Peyer's patch (tissue), 4 donors: Measurements from ENCODE around the gene NOA1. TPM values are rescaled to one million over a fixed set of nuclear protein-coding genes. Genes with fewer than 3 reads are reported as not detected.
A peak's percentile ranks its signal among the peaks of the same experiment; 100 is the strongest.

Experiments used
- DNase-seq, 3 donors: peaks; one replicate each; pipeline ENCODE4 v3.0.0-alpha.2; 2017 to 2019
- H3K27ac ChIP-seq, 4 donors: fragments of 200-600 bp; sonication (generic); one replicate each; pipeline ENCODE4 v1.5.1; 2016 to 2019
- H3K27me3 ChIP-seq, 2 donors: fragments of 200-600 bp; sonication (generic); one replicate each; pipeline ENCODE4 v1.5.1; 2019
- H3K36me3 ChIP-seq, 3 donors: fragments of 200-600 bp; sonication (generic); one replicate each; pipeline ENCODE4 v1.5.1; 2016 to 2019
- H3K4me1 ChIP-seq, 4 donors: fragments of 200-600 bp; sonication (generic); one replicate each; pipeline ENCODE4 v1.5.1; 2016 to 2019
- H3K4me3 ChIP-seq, 4 donors: fragments of 200-600 bp; sonication (generic); 1 replicate in 3 of 4; 2 replicates in 1 of 4; pipeline ENCODE4 v1.5.1; 2016 to 2019; ENCODE audit warnings: mild to moderate bottlenecking in 1 of 4
- H3K9me3 ChIP-seq, 4 donors: fragments of 200-600 bp; sonication (generic); one replicate each; pipeline ENCODE4 v1.5.1; 2016 to 2019; ENCODE audit warnings: mild to moderate bottlenecking in 1 of 4
- POLR2A ChIP-seq, 2 donors: fragments of 450-650 bp; IDR thresholded peaks; one replicate each; pipeline ENCODE4 v1.5.1; 2017; ENCODE audit warnings: antibody characterized with exemption in 2 of 2, mild to moderate bottlenecking in 2 of 2, moderate library complexity in 2 of 2
- total RNA-seq, 4 donors: library from RNA; depleted of rRNA; stranded (reverse); fragments of >200 nt; gene quantifications; one replicate each; pipeline ENCODE4 v1.1.0, GENCODE V29; 2016
- TF ChIP-seq, protein P1 (sequence below), 6 experiments: fragments of 450-650 bp in 4 of 6; fragments of 200-600 bp in 2 of 6; sonication (generic) in 1 of 6; IDR thresholded peaks; one replicate each; pipeline ENCODE4 v1.5.1; 2017 to 2019; ENCODE audit warnings: antibody characterized with exemption in 6 of 6, mild to moderate bottlenecking in 3 of 6, moderate library complexity in 1 of 6

NOA1 gene
- total RNA-seq, 4 donors from 2014 or later, result 12.4 to 32.6 (median 26.1) TPM

DNA sequence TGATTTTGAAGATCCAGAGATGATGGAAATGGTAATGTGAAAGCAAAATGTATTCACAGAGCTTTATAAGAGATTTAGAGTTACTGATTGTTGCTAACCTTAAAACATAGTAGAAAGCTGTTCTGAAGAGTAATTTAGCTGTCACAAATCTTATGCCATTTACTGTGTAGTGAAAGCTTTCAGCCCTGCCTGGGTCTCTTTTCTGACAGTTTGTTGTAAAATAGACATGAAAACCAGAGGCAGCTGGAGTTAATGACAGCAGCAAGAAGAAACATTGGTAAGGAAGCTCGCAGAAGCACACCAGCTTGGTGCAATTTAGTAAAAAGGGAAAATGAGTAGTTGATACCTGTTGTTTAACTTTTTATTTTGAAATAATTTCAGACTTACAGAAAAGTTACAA, 22.3 kb upstream of the NOA1 start:
- no peaks in the 10 kb centered on the region for H3K4me1 ChIP-seq
- H3K4me3 ChIP-seq, result no peak overlapping the region
- no peak for DNase-seq
- H3K27me3 ChIP-seq, result no peaks in the 10 kb centered on the region
- peaks cover 0 to 83% (median 0%) of the 10 kb centered on the region in 3 donors for H3K36me3 ChIP-seq
- H3K9me3 ChIP-seq, result no peaks in the 10 kb centered on the region
- TF ChIP-seq, protein P1, sequence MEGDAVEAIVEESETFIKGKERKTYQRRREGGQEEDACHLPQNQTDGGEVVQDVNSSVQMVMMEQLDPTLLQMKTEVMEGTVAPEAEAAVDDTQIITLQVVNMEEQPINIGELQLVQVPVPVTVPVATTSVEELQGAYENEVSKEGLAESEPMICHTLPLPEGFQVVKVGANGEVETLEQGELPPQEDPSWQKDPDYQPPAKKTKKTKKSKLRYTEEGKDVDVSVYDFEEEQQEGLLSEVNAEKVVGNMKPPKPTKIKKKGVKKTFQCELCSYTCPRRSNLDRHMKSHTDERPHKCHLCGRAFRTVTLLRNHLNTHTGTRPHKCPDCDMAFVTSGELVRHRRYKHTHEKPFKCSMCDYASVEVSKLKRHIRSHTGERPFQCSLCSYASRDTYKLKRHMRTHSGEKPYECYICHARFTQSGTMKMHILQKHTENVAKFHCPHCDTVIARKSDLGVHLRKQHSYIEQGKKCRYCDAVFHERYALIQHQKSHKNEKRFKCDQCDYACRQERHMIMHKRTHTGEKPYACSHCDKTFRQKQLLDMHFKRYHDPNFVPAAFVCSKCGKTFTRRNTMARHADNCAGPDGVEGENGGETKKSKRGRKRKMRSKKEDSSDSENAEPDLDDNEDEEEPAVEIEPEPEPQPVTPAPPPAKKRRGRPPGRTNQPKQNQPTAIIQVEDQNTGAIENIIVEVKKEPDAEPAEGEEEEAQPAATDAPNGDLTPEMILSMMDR (IDR thresholded peaks at IDR 0.05), result no peak
- no peak for TF ChIP-seq POLR2A (IDR thresholded peaks at IDR 0.05)
- H3K27ac ChIP-seq, result no peak overlapping the region

DNA sequence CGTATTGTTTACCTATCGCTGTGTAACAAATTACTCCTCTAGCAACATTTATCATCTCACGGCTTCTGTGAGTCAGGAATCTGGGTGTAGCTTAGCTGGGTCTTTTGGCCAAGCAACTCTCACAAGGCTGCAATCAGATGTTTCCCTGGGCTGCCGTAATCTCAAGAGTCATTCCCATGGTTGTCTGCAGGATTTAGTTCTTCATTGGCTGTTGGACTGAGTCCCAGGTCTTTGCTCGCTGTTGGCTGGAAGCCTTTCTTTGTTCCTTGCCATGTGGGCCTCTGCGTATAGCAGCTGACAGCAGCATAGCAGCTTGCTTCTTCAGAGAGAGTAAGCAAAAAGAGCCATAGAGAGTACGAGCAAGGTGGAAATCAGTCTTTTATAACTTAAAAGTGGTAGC, 18.1 kb upstream of the NOA1 start:
- no peaks in the 10 kb centered on the region for H3K4me1 ChIP-seq
- no peak for DNase-seq
- H3K4me3 ChIP-seq, result no peak overlapping the region
- no peaks in the 10 kb centered on the region for H3K9me3 ChIP-seq
- no peaks in the 10 kb centered on the region for H3K27me3 ChIP-seq
- peak overlapping the region in 1 of 4 donors; percentile 9 for H3K27ac ChIP-seq
- H3K36me3 ChIP-seq, result peaks cover 0 to 89% (median 0%) of the 10 kb centered on the region in 3 donors
- TF ChIP-seq, protein P1 (IDR thresholded peaks at IDR 0.05), result no peak
- no peak for TF ChIP-seq POLR2A (IDR thresholded peaks at IDR 0.05)

DNA sequence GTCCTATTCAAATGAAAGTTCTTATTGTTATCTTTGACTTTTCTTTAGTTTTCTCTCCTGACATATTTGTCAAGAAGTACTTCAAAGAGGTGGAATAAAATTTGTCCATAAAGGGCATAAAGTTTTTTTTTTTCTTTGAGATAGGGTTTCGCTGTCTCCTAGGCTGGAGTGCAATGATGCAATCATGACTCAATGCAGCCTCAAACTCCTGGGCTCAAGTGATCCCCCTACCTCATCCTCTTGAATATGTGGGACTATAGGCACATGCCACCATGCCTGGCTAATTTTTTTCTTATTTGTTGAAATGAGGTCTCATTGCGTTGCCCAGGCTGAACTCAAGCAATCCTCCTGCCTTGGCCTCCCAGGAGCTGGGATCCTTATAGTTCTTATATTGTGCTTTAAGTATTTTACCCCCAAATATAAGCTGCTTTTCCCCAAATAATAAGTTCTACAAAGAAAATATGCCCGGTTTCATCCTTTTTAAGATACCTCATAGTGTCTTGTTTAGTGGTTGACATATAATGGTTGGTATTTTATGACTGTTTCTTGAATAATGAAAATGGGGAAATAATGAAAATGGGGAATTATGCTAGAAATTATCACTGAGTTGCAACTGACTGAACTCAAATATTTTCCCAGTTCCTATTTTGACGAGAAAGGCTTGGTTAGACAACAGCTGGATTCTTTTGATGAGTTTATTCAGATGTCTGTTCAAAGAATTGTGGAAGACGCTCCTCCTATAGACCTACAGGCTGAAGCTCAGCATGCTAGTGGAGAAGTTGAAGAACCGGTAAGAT, 12.9 kb upstream of the NOA1 start:
- no peaks in the 10 kb centered on the region for H3K9me3 ChIP-seq
- DNase-seq, result no peak
- H3K4me3 ChIP-seq, result no peak overlapping the region
- no peak overlapping the region for H3K27ac ChIP-seq
- H3K4me1 ChIP-seq, result no peaks in the 10 kb centered on the region
- H3K27me3 ChIP-seq, result no peaks in the 10 kb centered on the region
- peaks cover 0 to 88% (median 0%) of the 10 kb centered on the region in 3 donors for H3K36me3 ChIP-seq
- TF ChIP-seq POLR2A (IDR thresholded peaks at IDR 0.05), result no peak
- TF ChIP-seq, protein P1 (IDR thresholded peaks at IDR 0.05), result no peak

DNA sequence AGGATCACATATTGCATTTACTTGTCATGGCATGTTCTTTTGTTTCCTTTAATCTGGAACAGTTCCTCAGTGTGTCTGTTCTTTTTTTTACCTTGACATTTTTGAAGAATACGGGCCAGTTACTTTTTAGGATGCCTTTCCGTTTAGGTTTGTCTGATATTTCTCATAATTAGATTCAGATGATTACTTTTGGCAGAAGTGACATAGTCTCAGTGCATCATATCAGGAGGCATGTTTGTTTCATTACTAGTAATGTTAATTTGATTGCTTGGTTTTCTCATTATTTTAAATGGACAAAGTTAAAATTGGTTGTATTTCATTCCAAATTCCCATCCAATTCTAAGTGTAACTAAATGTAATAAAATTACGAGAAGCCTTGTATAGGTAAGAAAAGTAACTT, 9.5 kb upstream of the NOA1 start:
- no peak for DNase-seq
- Histone ChIP-seq H3K36me3 (peaks cover 0 to 63% (median 0%) of the 10 kb centered on the region in 3 donors), H3K27me3 (no peaks in the 10 kb centered on the region), H3K27ac (no peak overlapping the region), H3K4me3 (no peak overlapping the region), H3K9me3 (no peaks in the 10 kb centered on the region), H3K4me1 (no peaks in the 10 kb centered on the region)
- TF ChIP-seq POLR2A (IDR thresholded peaks at IDR 0.05), result no peak
- TF ChIP-seq, protein P1 (IDR thresholded peaks at IDR 0.05), result no peak

DNA sequence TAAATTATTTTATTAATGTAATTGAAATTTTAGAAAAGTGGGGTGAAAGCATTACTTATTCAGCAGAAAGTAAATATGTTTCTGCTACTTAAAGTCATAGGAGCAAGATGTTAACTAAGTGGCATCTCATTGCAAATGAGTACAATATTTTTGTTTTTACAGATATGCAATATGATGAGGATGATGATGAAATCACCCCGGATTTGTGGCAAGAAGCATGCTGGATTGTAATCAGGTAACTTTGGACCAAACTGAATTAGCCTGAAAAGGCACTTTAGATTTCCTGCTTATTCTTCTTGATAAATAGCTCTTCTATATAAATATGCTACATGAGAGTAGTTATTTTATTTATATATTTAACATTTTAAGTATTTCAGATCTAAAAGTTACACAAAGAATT, 8.8 kb upstream of the NOA1 start:
- H3K36me3 ChIP-seq, result peaks cover 0 to 55% (median 0%) of the 10 kb centered on the region in 3 donors
- no peak for DNase-seq

More for the DNA sequence above, 8.8 kb upstream of the NOA1 start:
- H3K4me3 ChIP-seq, result no peak overlapping the region
- TF ChIP-seq, protein P1 (IDR thresholded peaks at IDR 0.05), result no peak
- TF ChIP-seq POLR2A (IDR thresholded peaks at IDR 0.05), result no peak
- no peak overlapping the region for H3K27ac ChIP-seq
- H3K27me3 ChIP-seq, result no peaks in the 10 kb centered on the region
- peaks cover 0 to 3% (median 0%) of the 10 kb centered on the region in 4 donors for H3K4me1 ChIP-seq
- no peaks in the 10 kb centered on the region for H3K9me3 ChIP-seq
